ENCODE results near the gene SPRYD7. TPM values are rescaled to one million over a fixed set of nuclear protein-coding genes. Genes with fewer than 3 reads are reported as not detected.
A peak's percentile ranks its signal among the peaks of the same experiment; 100 is the strongest.

The SPRYD7 gene
- total and polyA plus RNA-seq, 2 of the 13 experiments (the other 11 are each of a cell fraction or from before 2014, with no cell fraction given): 2.7 to 5.9 TPM

DNA sequence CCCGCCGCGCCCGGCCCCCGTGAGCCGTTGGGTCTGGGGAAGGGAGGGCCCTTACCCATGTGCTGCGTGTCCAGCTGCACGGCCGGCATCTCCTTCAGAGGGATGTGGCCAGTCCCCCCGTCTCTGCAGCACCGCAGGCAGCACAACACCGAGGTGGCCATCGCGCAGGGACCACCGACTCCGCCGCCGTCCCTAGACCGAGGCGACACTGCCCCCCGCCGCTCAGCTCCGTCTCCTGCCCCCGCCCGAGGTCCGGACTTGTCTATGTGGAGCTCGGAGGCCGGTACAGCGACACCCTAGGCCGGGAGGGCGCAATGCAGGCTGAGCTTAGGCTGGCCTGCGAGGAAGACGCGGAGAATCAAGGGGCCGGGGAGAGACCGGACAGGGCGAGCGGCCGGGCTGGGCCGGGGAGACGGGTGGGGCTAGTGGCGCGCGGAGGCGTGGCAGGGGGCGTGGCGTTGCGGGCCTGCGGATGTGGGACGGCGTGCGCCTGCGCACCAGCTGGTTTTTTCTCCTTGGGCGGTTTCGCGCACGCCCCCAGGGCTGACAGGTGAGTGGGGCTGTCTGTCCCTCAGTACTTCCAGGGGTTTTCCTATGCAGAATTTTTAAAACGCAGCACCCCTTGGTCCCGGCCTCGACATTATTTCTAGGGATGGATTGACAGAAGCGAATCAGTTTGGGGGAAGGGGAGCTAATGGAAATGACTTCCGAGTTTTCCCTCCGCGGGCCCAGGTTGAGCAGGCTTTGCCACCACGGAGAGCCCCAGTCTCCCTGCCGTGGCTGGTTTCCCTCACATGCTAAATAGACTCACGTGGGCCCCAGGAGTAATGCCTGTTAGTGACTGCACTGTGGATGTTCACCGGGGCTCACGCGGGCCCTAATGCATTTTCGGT lies at the start of gene SPRYD7 (continued):
- TF ChIP-seq, protein P1, sequence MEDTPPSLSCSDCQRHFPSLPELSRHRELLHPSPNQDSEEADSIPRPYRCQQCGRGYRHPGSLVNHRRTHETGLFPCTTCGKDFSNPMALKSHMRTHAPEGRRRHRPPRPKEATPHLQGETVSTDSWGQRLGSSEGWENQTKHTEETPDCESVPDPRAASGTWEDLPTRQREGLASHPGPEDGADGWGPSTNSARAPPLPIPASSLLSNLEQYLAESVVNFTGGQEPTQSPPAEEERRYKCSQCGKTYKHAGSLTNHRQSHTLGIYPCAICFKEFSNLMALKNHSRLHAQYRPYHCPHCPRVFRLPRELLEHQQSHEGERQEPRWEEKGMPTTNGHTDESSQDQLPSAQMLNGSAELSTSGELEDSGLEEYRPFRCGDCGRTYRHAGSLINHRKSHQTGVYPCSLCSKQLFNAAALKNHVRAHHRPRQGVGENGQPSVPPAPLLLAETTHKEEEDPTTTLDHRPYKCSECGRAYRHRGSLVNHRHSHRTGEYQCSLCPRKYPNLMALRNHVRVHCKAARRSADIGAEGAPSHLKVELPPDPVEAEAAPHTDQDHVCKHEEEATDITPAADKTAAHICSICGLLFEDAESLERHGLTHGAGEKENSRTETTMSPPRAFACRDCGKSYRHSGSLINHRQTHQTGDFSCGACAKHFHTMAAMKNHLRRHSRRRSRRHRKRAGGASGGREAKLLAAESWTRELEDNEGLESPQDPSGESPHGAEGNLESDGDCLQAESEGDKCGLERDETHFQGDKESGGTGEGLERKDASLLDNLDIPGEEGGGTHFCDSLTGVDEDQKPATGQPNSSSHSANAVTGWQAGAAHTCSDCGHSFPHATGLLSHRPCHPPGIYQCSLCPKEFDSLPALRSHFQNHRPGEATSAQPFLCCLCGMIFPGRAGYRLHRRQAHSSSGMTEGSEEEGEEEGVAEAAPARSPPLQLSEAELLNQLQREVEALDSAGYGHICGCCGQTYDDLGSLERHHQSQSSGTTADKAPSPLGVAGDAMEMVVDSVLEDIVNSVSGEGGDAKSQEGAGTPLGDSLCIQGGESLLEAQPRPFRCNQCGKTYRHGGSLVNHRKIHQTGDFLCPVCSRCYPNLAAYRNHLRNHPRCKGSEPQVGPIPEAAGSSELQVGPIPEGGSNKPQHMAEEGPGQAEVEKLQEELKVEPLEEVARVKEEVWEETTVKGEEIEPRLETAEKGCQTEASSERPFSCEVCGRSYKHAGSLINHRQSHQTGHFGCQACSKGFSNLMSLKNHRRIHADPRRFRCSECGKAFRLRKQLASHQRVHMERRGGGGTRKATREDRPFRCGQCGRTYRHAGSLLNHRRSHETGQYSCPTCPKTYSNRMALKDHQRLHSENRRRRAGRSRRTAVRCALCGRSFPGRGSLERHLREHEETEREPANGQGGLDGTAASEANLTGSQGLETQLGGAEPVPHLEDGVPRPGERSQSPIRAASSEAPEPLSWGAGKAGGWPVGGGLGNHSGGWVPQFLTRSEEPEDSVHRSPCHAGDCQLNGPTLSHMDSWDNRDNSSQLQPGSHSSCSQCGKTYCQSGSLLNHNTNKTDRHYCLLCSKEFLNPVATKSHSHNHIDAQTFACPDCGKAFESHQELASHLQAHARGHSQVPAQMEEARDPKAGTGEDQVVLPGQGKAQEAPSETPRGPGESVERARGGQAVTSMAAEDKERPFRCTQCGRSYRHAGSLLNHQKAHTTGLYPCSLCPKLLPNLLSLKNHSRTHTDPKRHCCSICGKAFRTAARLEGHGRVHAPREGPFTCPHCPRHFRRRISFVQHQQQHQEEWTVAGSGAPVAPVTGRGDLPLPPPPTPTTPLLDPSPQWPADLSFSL (CRISPR knock-in tag; IDR thresholded peaks at IDR 0.05): no peak
- TF ChIP-seq MXD1 (CRISPR knock-in tag; IDR thresholded peaks at IDR 0.05) (peak; percentile 83), YEATS2 (CRISPR knock-in tag; IDR thresholded peaks at IDR 0.05; ENCODE audit: borderline replicate concordance) (peak; percentile 78; the same call in 1 of the 2 replicates), KIAA2018 (CRISPR knock-in tag; IDR thresholded peaks at IDR 0.05; ENCODE audit: borderline replicate concordance) (no peak; the same call in 1 of the 2 replicates), DMAP1 (CRISPR knock-in tag; IDR thresholded peaks at IDR 0.05) (peak; percentile 86), AKAP8 (CRISPR knock-in tag; IDR thresholded peaks at IDR 0.05) (peak; percentile 75; the same call in 1 of the 2 replicates), EED (CRISPR knock-in tag; IDR thresholded peaks at IDR 0.05) (peak; percentile 70), ATF7-NPFF (CRISPR knock-in tag; IDR thresholded peaks at IDR 0.05; ENCODE audit: low read depth) (no peak), SP1 (IDR thresholded peaks at IDR 0.05) (no peak), SP1 (CRISPR knock-in tag; IDR thresholded peaks at IDR 0.05) (no peak; the same call in none of the 2 replicates), MIXL1 (CRISPR knock-in tag; IDR thresholded peaks at IDR 0.05) (peak; percentile 77; the same call in 1 of the 2 replicates), TFDP1 (CRISPR knock-in tag; IDR thresholded peaks at IDR 0.05; ENCODE audit: borderline replicate concordance) (peak; percentile 20; the same call in 1 of the 2 replicates)
